Measurements from ENCODE around the gene TFF1.

TFF1 gene

DNA sequence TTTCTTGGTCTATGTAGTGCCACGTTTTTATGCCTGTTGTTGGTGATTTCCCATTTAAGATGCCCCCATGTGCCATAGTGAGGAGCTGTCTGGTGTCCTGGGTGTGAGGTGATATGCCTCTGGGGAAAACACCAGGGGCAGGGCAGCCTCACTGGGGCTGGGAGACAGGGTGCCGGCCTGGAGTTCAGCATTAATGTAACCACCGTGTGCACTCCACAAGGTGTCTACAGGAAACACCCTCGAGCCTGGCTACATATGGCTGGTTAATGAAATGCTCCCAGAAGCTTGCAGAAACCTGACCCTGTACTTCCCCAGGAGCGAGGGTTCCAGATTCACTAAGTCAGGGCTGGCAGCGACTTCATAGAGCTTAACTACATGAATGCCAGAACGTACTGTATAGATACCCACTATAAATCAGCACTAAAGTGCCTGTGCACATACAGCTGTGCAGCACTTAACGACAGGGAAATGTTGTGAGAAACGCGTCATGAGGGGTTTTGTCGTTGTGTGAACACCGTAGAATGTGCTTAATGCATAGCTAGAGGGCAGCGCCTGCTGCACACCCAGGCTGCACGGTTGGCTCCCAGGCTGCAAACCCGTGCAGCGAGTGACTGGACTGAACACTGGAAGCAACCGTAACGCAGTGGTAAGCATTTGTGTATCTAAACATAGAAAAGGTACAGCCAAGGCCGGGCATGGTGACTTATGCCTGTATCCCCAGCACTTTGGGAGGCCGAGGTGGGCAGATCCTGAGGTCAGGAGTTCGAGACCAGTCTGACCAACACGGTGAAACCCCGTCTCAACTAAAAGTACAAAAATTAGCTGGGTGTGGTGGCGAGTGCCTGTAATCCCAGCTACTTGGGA is 25.9 kb downstream of the TFF1 start:
- Histone ChIP-seq H3K9me3 (ENCODE audit: control insufficient read depth, low read length) (no peaks in the 10 kb centered on the region), H3K27me3 (ENCODE audit: control insufficient read depth, insufficient read depth, low read length) (no peaks in the 10 kb centered on the region), H3K4me3 (ENCODE audit: low read depth, low read length) (no peak overlapping the region), H3K4me1 (no peaks in the 10 kb centered on the region), H3K36me3 (ENCODE audit: control insufficient read depth, insufficient read depth, low read length) (no peaks in the 10 kb centered on the region), H2AFZ (no peak overlapping the region), H3K9ac (no peak overlapping the region), H3K79me2 (no peaks in the 10 kb centered on the region), H3K27ac (no peak overlapping the region), H3K4me2 (ENCODE audit: low read length) (no peak overlapping the region)
- TF ChIP-seq, protein P1, sequence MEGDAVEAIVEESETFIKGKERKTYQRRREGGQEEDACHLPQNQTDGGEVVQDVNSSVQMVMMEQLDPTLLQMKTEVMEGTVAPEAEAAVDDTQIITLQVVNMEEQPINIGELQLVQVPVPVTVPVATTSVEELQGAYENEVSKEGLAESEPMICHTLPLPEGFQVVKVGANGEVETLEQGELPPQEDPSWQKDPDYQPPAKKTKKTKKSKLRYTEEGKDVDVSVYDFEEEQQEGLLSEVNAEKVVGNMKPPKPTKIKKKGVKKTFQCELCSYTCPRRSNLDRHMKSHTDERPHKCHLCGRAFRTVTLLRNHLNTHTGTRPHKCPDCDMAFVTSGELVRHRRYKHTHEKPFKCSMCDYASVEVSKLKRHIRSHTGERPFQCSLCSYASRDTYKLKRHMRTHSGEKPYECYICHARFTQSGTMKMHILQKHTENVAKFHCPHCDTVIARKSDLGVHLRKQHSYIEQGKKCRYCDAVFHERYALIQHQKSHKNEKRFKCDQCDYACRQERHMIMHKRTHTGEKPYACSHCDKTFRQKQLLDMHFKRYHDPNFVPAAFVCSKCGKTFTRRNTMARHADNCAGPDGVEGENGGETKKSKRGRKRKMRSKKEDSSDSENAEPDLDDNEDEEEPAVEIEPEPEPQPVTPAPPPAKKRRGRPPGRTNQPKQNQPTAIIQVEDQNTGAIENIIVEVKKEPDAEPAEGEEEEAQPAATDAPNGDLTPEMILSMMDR (IDR thresholded peaks at IDR 0.05): no peak

DNA sequence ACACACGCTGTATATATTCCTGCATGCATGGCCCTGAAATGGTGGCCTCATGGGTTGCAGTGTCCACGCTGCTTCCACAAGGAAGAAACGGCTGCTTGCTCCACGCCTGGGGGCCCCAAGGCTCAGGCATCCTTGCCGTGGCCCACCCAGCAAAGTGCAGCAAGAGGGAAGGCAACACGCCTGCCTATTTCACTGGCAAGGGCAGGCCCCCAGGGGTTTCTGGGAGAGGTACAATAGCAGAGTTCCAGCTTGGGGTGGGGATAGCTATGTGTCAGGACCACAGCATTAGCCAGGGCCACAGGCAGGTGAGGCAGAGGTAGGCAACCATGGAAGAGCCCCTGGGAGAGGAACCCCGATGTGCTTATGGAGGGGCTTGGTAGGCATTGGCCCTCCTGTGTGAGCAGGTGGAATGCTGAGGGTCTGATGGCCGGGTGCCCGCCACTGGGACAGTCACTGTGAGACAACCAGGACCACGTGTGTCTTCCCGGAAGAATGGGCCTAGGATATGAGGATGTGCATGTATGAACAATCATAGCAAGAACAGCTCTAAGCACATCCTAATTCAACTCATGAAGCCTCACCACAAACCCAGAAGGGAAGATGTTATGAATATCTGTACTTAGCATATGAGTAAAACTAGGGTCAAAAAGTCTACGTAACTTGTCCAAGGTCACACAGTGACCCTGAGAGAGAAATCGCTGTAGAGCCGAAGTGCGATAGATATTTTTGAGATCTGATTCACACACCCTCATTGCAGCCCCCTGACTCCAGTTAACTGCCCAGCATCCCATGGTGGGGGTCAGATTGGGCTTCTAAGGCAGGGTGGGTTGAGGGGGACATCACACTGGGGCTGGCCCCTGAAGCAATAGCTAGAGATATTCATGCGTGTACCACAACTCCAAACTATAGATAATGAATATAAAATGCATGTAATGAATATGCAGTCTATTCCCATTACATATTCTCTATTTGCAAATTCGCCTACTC is 27.3 kb downstream of the TFF1 start:
- H3K79me2 ChIP-seq: no peaks in the 10 kb centered on the region
- H3K4me3 ChIP-seq (ENCODE audit: low read depth, low read length): no peak overlapping the region
- no peak overlapping the region for H2AFZ ChIP-seq
- no peaks in the 10 kb centered on the region for H3K9me3 ChIP-seq (ENCODE audit: control insufficient read depth, low read length)
- no peak overlapping the region for H3K27ac ChIP-seq
- no peak overlapping the region for H3K4me2 ChIP-seq (ENCODE audit: low read length)
- no peaks in the 10 kb centered on the region for H3K4me1 ChIP-seq
- H3K36me3 ChIP-seq (ENCODE audit: control insufficient read depth, insufficient read depth, low read length): no peaks in the 10 kb centered on the region
- H3K27me3 ChIP-seq (ENCODE audit: control insufficient read depth, insufficient read depth, low read length): no peaks in the 10 kb centered on the region
- no peak overlapping the region for H3K9ac ChIP-seq
- TF ChIP-seq, protein P1 (IDR thresholded peaks at IDR 0.05): no peak

DNA sequence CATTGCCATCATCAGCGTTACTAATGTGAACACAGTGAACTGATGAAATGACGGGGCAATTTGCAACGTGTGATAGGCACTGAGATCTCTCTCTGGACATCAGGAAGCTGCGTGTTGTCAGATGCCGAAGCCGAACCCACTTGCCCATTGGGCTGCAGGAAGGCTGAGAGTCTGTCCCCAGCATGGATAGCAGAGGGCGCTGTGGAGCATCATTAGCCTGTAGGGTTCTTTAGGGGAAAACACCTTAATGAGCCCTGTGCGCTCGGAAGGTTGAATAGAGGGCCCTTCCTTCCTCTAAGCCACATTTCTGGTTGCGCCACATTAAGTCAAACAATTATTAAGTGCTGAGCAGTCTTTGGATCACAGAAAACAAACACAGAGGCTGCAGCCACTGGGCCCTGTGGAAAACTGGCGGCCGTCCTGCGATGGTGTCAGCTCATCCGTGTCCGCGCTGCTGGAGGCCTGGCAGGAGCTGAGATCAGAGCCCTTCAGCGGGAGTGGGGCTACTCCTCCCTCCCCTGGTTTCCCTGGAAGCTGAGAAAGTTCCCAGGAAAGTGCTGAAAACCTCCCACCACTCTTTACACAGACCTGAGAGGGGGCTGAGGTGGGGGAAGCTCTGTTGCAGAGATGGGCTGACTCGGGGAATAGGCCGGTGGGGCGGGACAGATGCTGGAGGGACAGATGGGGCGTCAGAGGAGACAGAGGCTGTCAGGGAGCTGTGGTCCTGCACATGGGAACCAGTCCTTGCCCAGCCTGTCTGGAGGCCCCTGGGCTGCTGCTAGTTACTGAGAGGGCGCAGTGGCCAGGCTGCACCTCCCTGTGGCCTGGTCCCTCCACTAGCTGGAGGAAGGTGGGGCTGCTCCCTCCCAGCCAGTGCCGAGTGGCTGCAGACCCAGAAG is 28.3 kb downstream of the TFF1 start:
- no peaks in the 10 kb centered on the region for H3K79me2 ChIP-seq
- no peak overlapping the region for H3K9ac ChIP-seq
- H2AFZ ChIP-seq: peak overlapping the region; percentile 78
- no peak overlapping the region for H3K4me3 ChIP-seq (ENCODE audit: low read depth, low read length)
- peak overlapping the region; percentile 48 for H3K4me2 ChIP-seq (ENCODE audit: low read length)
- no peaks in the 10 kb centered on the region for H3K27me3 ChIP-seq (ENCODE audit: control insufficient read depth, insufficient read depth, low read length)
- H3K27ac ChIP-seq: no peak overlapping the region
- no peaks in the 10 kb centered on the region for H3K36me3 ChIP-seq (ENCODE audit: control insufficient read depth, insufficient read depth, low read length)
- no peaks in the 10 kb centered on the region for H3K9me3 ChIP-seq (ENCODE audit: control insufficient read depth, low read length)
- TF ChIP-seq, protein P1 (IDR thresholded peaks at IDR 0.05): peak; percentile 49
- H3K4me1 ChIP-seq: no peaks in the 10 kb centered on the region

DNA sequence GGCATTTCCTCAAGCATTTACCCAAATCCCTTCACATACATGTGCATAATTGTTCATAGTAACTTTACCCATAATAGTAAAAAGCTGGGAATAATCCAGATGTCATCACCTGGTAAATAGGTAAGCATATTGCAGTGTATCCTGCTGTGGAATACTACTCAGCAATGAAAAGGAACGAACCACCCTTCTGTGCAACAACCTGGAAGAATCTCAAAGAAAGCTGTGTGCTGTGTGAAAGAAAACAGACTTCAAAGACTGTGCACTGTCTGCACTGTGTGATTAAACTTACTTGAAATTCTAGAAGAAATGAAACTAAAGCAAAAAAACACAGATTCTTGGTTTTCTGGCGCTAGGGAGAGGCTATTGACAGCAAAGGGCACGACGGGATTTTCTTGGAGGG is 29.1 kb downstream of the TFF1 start:
- TF ChIP-seq, protein P1 (IDR thresholded peaks at IDR 0.05): no peak
- H2AFZ ChIP-seq: no peak overlapping the region
- H3K4me3 ChIP-seq (ENCODE audit: low read depth, low read length): no peak overlapping the region
- H3K36me3 ChIP-seq (ENCODE audit: control insufficient read depth, insufficient read depth, low read length): no peaks in the 10 kb centered on the region
- no peaks in the 10 kb centered on the region for H3K79me2 ChIP-seq
- no peaks in the 10 kb centered on the region for H3K4me1 ChIP-seq
- H3K9me3 ChIP-seq (ENCODE audit: control insufficient read depth, low read length): no peaks in the 10 kb centered on the region
- H3K9ac ChIP-seq: no peak overlapping the region
- H3K4me2 ChIP-seq (ENCODE audit: low read length): no peak overlapping the region
- H3K27me3 ChIP-seq (ENCODE audit: control insufficient read depth, insufficient read depth, low read length): no peaks in the 10 kb centered on the region
- no peak overlapping the region for H3K27ac ChIP-seq

Data from parathyroid adenoma (tissue), 2 donors.